SK-N-SH (cell line): ENCODE data around the gene ST6GALNAC2. TPM values are rescaled to one million over a fixed set of nuclear protein-coding genes. Genes with fewer than 3 reads are reported as not detected.

Experiments used
- CTCF ChIA-PET: fragments of 300-600, 350-600 bp; formaldehyde crosslinking; extraction: SDS; loops from one replicate; lab custom pipeline; 2021; lab: Yijun Ruan, JAX
- POLR2A ChIA-PET: fragments of 350-600 bp; sonication (Branson Sonifier 250); formaldehyde crosslinking; extraction: SDS; loops from one replicate; lab custom pipeline; 2020; ENCODE audit warnings: antibody characterized with exemption, inconsistent platforms; lab: Yijun Ruan, JAX
- DNase-seq: peaks from one replicate; pipeline ENCODE4 v3.0.0; 2012
- H2AFZ ChIP-seq: fragments of 200-600 bp; sonication (generic); 2 replicates; pipeline ENCODE4 v1.8.1; 2016; ENCODE audit warnings: antibody characterized with exemption, mild to moderate bottlenecking, low read depth
- H3F3A ChIP-seq: fragments of 200-600 bp; sonication (generic); replicated peaks from 2 replicates; pipeline ENCODE3; 2016; ENCODE audit warnings: antibody characterized with exemption, mild to moderate bottlenecking; ENCODE audit not compliant: insufficient read depth
- H3K27ac ChIP-seq, 2 experiments: fragments of 200-500 bp in 1 of 2; fragments of 200-600 bp in 1 of 2; sonication (Bioruptor generic) in 1 of 2; sonication (generic), shearing (Covaris generic) in 1 of 2; 2 replicates each; pipeline versions ENCODE4 v1.5.1 to v1.6.1; 2014 to 2016; ENCODE audit warnings: low read depth in 2 of 2, inconsistent platforms in 1 of 2, low read length in 1 of 2, mild to moderate bottlenecking in 1 of 2, mixed read lengths in 1 of 2
- H3K27me3 ChIP-seq: fragments of 200-600 bp; sonication (generic), shearing (Covaris generic); 2 replicates; pipeline ENCODE4 v1.6.1; 2016; ENCODE audit warnings: mixed run types; ENCODE audit not compliant: insufficient read depth
- H3K36me3 ChIP-seq, 2 experiments: fragments of 200-500 bp in 1 of 2; fragments of 200-600 bp in 1 of 2; sonication (Bioruptor generic) in 1 of 2; sonication (generic) in 1 of 2; replicated peaks in 1 of 2; 2 replicates each; pipeline versions ENCODE3 to v1.5.1; 2014 to 2016; ENCODE audit warnings: low read length in 1 of 2, mild to moderate bottlenecking in 1 of 2; ENCODE audit not compliant: insufficient read depth in 2 of 2, control insufficient read depth in 1 of 2
- H3K4me1 ChIP-seq, 2 experiments: fragments of 200-500 bp in 1 of 2; fragments of 200-600 bp in 1 of 2; sonication (Bioruptor generic) in 1 of 2; sonication (generic), shearing (Covaris generic) in 1 of 2; 2 replicates each; pipeline versions ENCODE4 v1.5.1 to v1.6.1; 2014 to 2016; ENCODE audit warnings: low read depth in 1 of 2, low read length in 1 of 2, mixed run types in 1 of 2; ENCODE audit not compliant: insufficient read depth in 2 of 2, control insufficient read depth in 1 of 2
- H3K4me2 ChIP-seq: fragments of 200-600 bp; sonication (generic), shearing (Covaris generic); 2 replicates; pipeline ENCODE4 v1.6.1; 2017; ENCODE audit warnings: mixed run types
- H3K4me3 ChIP-seq, 2 experiments: fragments of 200-500 bp in 1 of 2; fragments of 200-600 bp in 1 of 2; sonication (Bioruptor generic) in 1 of 2; sonication (generic), shearing (Covaris generic) in 1 of 2; 2 replicates each; pipeline versions ENCODE4 v1.5.1 to v1.8.1; 2014 to 2016; ENCODE audit warnings: low read depth in 2 of 2, inconsistent platforms in 1 of 2, low read length in 1 of 2, mild to moderate bottlenecking in 1 of 2, mixed read lengths in 1 of 2, moderate library complexity in 1 of 2
- H3K79me2 ChIP-seq: fragments of 200-600 bp; sonication (generic); 2 replicates; pipeline ENCODE4 v1.8.1; 2017; ENCODE audit warnings: mild to moderate bottlenecking; ENCODE audit not compliant: insufficient read depth
- H3K9ac ChIP-seq: fragments of 200-600 bp; sonication (generic); 2 replicates; pipeline ENCODE4 v1.6.1; 2017; ENCODE audit warnings: mixed run types
- H3K9me2 ChIP-seq: fragments of 200-600 bp; sonication (generic); 2 replicates; pipeline ENCODE4 v1.6.1; 2017; ENCODE audit warnings: mixed run types
- H3K9me3 ChIP-seq: fragments of 200-600 bp; sonication (generic); 2 replicates; pipeline ENCODE4 v1.6.1; 2017; ENCODE audit warnings: mixed run types, mild to moderate bottlenecking, moderate library complexity
- H4K20me1 ChIP-seq: fragments of 200-600 bp; sonication (generic); 2 replicates; pipeline ENCODE4 v1.6.1; 2017; ENCODE audit warnings: mild to moderate bottlenecking, mixed run types; ENCODE audit not compliant: insufficient read depth
- CHD2 ChIP-seq: fragments of 150-350 bp; IDR thresholded peaks from 2 replicates; pipeline ENCODE4 v1.6.1; 2018; ENCODE audit warnings: low read length; ENCODE audit not compliant: partially characterized antibody
- ELF1 ChIP-seq: IDR thresholded peaks from 2 replicates; pipeline ENCODE4 v1.4.0; 2012
- EP300 ChIP-seq, 2 experiments: IDR thresholded peaks; 2 replicates each; pipeline versions ENCODE4 v1.4.0 to v1.6.1; 2012; ENCODE audit warnings: borderline replicate concordance in 1 of 2, low read depth in 1 of 2, low read length in 1 of 2
- FOSL2 ChIP-seq: IDR thresholded peaks from 2 replicates; pipeline ENCODE4 v1.4.0; 2012; ENCODE audit warnings: low read depth, mild to moderate bottlenecking, moderate library complexity, borderline replicate concordance
- FOXM1 ChIP-seq: IDR thresholded peaks from 2 replicates; pipeline ENCODE4 v1.4.0; 2012; ENCODE audit warnings: low read depth, mild to moderate bottlenecking
- GABPA ChIP-seq: IDR thresholded peaks from 2 replicates; pipeline ENCODE4 v1.4.0; 2012; ENCODE audit warnings: low read depth, mild to moderate bottlenecking
- GATA2 ChIP-seq: sonication (generic); formaldehyde crosslinking; IDR thresholded peaks from 2 replicates; pipeline ENCODE4 v1.5.0; 2020; ENCODE audit warnings: mild to moderate bottlenecking, missing genetic modification reagents
- MXI1 ChIP-seq: IDR thresholded peaks from 2 replicates; pipeline ENCODE4 v1.6.1; 2012; ENCODE audit warnings: mild to moderate bottlenecking, low read depth, low read length, improper control_type of control experiment
- NRF1 ChIP-seq: IDR thresholded peaks from 2 replicates; pipeline ENCODE4 v1.6.1; 2012; ENCODE audit warnings: low read depth, mild to moderate bottlenecking, low read length
- PBX3 ChIP-seq: IDR thresholded peaks from 2 replicates; pipeline ENCODE4; 2012
- POLR2AphosphoS5 ChIP-seq: IDR thresholded peaks from 2 replicates; pipeline ENCODE4 v1.6.1; 2012; ENCODE audit warnings: low read depth, low read length
- RAD21 ChIP-seq: IDR thresholded peaks from 2 replicates; pipeline ENCODE4 v1.6.1; 2012; ENCODE audit warnings: mild to moderate bottlenecking, low read length
- RFX5 ChIP-seq: IDR thresholded peaks from 2 replicates; pipeline ENCODE4 v1.6.1; 2012; ENCODE audit warnings: mild to moderate bottlenecking, improper control_type of control experiment, low read length
- RXRA ChIP-seq: IDR thresholded peaks from 2 replicates; pipeline ENCODE4 v1.4.0; 2012; ENCODE audit warnings: low read depth, mild to moderate bottlenecking, borderline replicate concordance
- TAF1 ChIP-seq: IDR thresholded peaks from 2 replicates; pipeline ENCODE4 v1.6.1; 2012; ENCODE audit warnings: low read depth, mild to moderate bottlenecking, low read length, moderate library complexity, borderline replicate concordance
- YY1 ChIP-seq: IDR thresholded peaks from 2 replicates; pipeline ENCODE4 v1.4.0; 2012; ENCODE audit warnings: low read depth, mild to moderate bottlenecking
- WGBS: methylation state at CpG from one replicate; pipeline ENCODE4 v1.1.6; 2017; ENCODE audit warnings: low lambda C conversion rate; 5-methylcytosine and 5-hydroxymethylcytosine counted together
- polyA plus RNA-seq, 3 experiments: library from polyadenylated mRNA; depleted of rRNA; stranded (reverse); fragments of >200 nt; gene quantifications; 2 replicates each; pipeline ENCODE4 v1.2.3, GENCODE V29; 2012
- TF ChIP-seq, protein P1 (sequence below): fragments of 150-350 bp; IDR thresholded peaks from 2 replicates; pipeline ENCODE4 v1.6.1; 2016; ENCODE audit warnings: mild to moderate bottlenecking, low read depth, low read length
- TF ChIP-seq, protein P2 (sequence below): IDR thresholded peaks from 2 replicates; pipeline ENCODE4 v1.4.0; 2012; ENCODE audit warnings: low read depth
- TF ChIP-seq, protein P3 (sequence below): fragments of 200-600 bp; sonication (generic); IDR thresholded peaks from 2 replicates; pipeline ENCODE4 v1.6.1; 2017; ENCODE audit warnings: antibody characterized with exemption, mild to moderate bottlenecking, moderate library complexity
- TF ChIP-seq, protein P4 (sequence below): fragments of 150-350 bp; IDR thresholded peaks from 2 replicates; pipeline ENCODE4 v1.6.1; 2017; ENCODE audit warnings: antibody characterized with exemption, low read length, low read depth, borderline replicate concordance

Gene ST6GALNAC2
- polyA plus RNA-seq, 1 of the 3 experiments (the other 2 are of a cell fraction), result 0.94 TPM

DNA sequence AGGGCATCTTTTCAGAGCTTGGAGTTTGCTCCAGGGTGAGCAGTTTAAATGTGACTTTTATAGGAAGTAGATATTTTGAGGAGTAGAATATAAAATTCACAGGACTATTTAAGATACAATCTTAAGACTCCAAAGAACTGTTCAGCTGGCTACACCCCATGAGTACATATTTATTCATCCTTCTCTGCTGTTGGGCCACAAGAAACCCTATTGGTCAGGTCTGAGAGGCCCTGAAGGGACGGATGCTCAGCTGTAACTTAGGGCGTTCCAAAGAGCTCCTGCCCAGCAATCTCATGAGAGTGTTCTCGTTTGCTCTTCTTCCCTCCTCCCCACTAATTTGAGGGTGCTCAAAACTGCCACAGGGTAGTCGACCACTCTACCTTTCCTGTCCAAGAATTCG lies 7.3 kb downstream of the ST6GALNAC2 start:
- Histone ChIP-seq H3K36me3 (no peaks in the 10 kb centered on the region), H3K79me2 (no peaks in the 10 kb centered on the region), H3K4me2 (no peak overlapping the region)
- TF ChIP-seq POLR2AphosphoS5 (no peak), ELF1 (no peak), RXRA (no peak), RAD21 (no peak), MXI1 (no peak), FOXM1 (no peak), GABPA (no peak), RFX5 (no peak), FOSL2 (no peak), NRF1 (no peak), YY1 (no peak)
- TF ChIP-seq, protein P1, sequence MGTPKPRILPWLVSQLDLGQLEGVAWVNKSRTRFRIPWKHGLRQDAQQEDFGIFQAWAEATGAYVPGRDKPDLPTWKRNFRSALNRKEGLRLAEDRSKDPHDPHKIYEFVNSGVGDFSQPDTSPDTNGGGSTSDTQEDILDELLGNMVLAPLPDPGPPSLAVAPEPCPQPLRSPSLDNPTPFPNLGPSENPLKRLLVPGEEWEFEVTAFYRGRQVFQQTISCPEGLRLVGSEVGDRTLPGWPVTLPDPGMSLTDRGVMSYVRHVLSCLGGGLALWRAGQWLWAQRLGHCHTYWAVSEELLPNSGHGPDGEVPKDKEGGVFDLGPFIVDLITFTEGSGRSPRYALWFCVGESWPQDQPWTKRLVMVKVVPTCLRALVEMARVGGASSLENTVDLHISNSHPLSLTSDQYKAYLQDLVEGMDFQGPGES, result no peak
- TF ChIP-seq, protein P2, sequence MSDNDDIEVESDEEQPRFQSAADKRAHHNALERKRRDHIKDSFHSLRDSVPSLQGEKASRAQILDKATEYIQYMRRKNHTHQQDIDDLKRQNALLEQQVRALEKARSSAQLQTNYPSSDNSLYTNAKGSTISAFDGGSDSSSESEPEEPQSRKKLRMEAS, result no peak
- TF ChIP-seq, protein P3, sequence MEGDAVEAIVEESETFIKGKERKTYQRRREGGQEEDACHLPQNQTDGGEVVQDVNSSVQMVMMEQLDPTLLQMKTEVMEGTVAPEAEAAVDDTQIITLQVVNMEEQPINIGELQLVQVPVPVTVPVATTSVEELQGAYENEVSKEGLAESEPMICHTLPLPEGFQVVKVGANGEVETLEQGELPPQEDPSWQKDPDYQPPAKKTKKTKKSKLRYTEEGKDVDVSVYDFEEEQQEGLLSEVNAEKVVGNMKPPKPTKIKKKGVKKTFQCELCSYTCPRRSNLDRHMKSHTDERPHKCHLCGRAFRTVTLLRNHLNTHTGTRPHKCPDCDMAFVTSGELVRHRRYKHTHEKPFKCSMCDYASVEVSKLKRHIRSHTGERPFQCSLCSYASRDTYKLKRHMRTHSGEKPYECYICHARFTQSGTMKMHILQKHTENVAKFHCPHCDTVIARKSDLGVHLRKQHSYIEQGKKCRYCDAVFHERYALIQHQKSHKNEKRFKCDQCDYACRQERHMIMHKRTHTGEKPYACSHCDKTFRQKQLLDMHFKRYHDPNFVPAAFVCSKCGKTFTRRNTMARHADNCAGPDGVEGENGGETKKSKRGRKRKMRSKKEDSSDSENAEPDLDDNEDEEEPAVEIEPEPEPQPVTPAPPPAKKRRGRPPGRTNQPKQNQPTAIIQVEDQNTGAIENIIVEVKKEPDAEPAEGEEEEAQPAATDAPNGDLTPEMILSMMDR, result no peak
- TF ChIP-seq, protein P4, sequence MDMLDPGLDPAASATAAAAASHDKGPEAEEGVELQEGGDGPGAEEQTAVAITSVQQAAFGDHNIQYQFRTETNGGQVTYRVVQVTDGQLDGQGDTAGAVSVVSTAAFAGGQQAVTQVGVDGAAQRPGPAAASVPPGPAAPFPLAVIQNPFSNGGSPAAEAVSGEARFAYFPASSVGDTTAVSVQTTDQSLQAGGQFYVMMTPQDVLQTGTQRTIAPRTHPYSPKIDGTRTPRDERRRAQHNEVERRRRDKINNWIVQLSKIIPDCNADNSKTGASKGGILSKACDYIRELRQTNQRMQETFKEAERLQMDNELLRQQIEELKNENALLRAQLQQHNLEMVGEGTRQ, result no peak
- TF ChIP-seq, all 33 proteins: peak for 0
- no peaks in the 10 kb centered on the region for H3F3A ChIP-seq
- ChIA-PET CTCF (interaction anchor here (0.9 to 8.5 kb wide), 8 partner anchors 10 to 138 kb away, joined by 3 to 45 read pairs (median 4); a partner anchor contains a TSS), POLR2A (no interaction called here)
- no peaks in the 10 kb centered on the region for H3K9me3 ChIP-seq
- H3K9me2 ChIP-seq, result no peaks in the 10 kb centered on the region
- no peaks in the 10 kb centered on the region for H3K27me3 ChIP-seq
- no peak overlapping the region for H3K27ac ChIP-seq
- WGBS, result 74% methylated on average over 5 of the region's 5 CpGs
- H4K20me1 ChIP-seq, result no peaks in the 10 kb centered on the region
- DNase-seq, result no peak
- H3K4me3 ChIP-seq, result no peak overlapping the region
- H2AFZ ChIP-seq, result no peak overlapping the region
- H3K4me1 ChIP-seq, result no peaks in the 10 kb centered on the region
- no peak overlapping the region for H3K9ac ChIP-seq

DNA sequence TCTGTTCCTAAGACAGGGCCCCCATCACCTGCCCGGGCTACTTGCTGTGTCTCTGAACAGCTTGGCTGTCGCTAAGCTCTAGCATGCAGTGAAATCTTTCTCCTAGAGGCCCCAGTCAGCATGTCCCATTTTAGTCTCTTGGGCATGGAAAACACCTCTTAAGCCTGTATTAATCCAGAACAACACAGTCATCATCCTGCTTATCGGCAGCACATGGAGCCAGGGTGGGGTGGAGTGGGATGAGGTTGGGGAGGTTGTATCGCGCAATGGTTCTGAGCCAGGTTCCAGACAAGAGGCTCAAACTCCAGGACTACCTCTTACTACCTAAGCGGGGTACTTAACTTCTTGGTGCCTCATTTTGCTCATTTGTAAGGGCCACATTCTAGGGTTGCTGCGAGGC lies 7.8 kb downstream of the ST6GALNAC2 start:
- no peaks in the 10 kb centered on the region for H3K27me3 ChIP-seq
- no peak overlapping the region for H2AFZ ChIP-seq
- no peaks in the 10 kb centered on the region for H4K20me1 ChIP-seq
- DNase-seq, result no peak
- ChIA-PET POLR2A (no interaction called here), CTCF (interaction anchor here (1.0 to 8.5 kb wide), 9 partner anchors 8 to 138 kb away, joined by 3 to 45 read pairs (median 4); partner anchors contain the start of gene ST6GALNAC2)
- no peaks in the 10 kb centered on the region for H3F3A ChIP-seq
- no peak overlapping the region for H3K27ac ChIP-seq
- no peaks in the 10 kb centered on the region for H3K4me1 ChIP-seq
- H3K4me3 ChIP-seq, result no peak overlapping the region
- no peaks in the 10 kb centered on the region for H3K36me3 ChIP-seq
- H3K4me2 ChIP-seq, result no peak overlapping the region
- 90% methylated on average over 7 of the region's 7 CpGs for WGBS
- H3K9ac ChIP-seq, result no peak overlapping the region
- no peaks in the 10 kb centered on the region for H3K79me2 ChIP-seq
- no peaks in the 10 kb centered on the region for H3K9me2 ChIP-seq
- no peaks in the 10 kb centered on the region for H3K9me3 ChIP-seq
- TF ChIP-seq PBX3, result no peak
- no peak for TF ChIP-seq CHD2
- no peak for TF ChIP-seq RAD21
- TF ChIP-seq GATA2, result no peak
- TF ChIP-seq MXI1, result no peak
- TF ChIP-seq, protein P1, result no peak
- TF ChIP-seq TAF1, result no peak
- TF ChIP-seq YY1, result no peak
- TF ChIP-seq RFX5, result no peak
- no peak for TF ChIP-seq FOXM1
- TF ChIP-seq EP300 (IDR thresholded peaks at IDR 0.05; ENCODE audit: borderline replicate concordance in 1 of 2, low read depth in 1 of 2, low read length in 1 of 2), result no peak
- no peak for TF ChIP-seq ELF1
- TF ChIP-seq NRF1, result no peak
